K562 (cell line): ENCODE data around the gene PEF1. TPM values are rescaled to one million over a fixed set of nuclear protein-coding genes. Genes with fewer than 3 reads are reported as not detected.

Experiments used
- AFF1 ChIP-seq, 2 experiments: fragments of 450-650 bp; IDR thresholded peaks; 2 replicates each; pipeline ENCODE4 v1.6.1; 2018; ENCODE audit warnings: mild to moderate bottlenecking in 2 of 2, low read depth in 1 of 2; ENCODE audit not compliant: partially characterized antibody in 2 of 2
- DDX20 ChIP-seq: fragments of 450-650 bp; IDR thresholded peaks from 2 replicates; pipeline ENCODE4 v1.6.1; 2016; ENCODE audit warnings: missing genetic modification characterization, low read depth, mild to moderate bottlenecking, missing compliant biosample characterization, moderate library complexity
- ETS1 ChIP-seq: conservative IDR thresholded peaks from 2 replicates; pipeline ENCODE4 v1.6.1; 2011; ENCODE audit warnings: low read depth, mild to moderate bottlenecking, low read length; ENCODE audit not compliant: control insufficient read depth
- MGA ChIP-seq: fragments of 450-650 bp; IDR thresholded peaks from 2 replicates; pipeline ENCODE4 v1.6.1; 2016; ENCODE audit warnings: mild to moderate bottlenecking, moderate library complexity
- POLR2B ChIP-seq: fragments of 450-650 bp; IDR thresholded peaks from 2 replicates; pipeline ENCODE4 v1.6.1; 2018; ENCODE audit warnings: low read depth; ENCODE audit not compliant: partially characterized antibody
- VEZF1 ChIP-seq: fragments of 200-800 bp; sonication (Bioruptor generic); IDR thresholded peaks from 2 replicates; pipeline ENCODE4 v1.6.1; 2017; ENCODE audit warnings: missing genetic modification characterization, missing compliant biosample characterization
- XRCC5 ChIP-seq: fragments of 200-400 bp; formaldehyde crosslinking; IDR thresholded peaks from 2 replicates; pipeline ENCODE4 v1.6.1; 2017; ENCODE audit warnings: low read depth, mild to moderate bottlenecking, low read length
- polyA plus RNA-seq, 8 experiments: library from polyadenylated mRNA; depleted of rRNA in 4 of 8; stranded (reverse) in 5 of 8; unstranded in 3 of 8; fragments of >200 nt; fragmentation: Nextera tagmentation in 2 of 8; fragmentation: Illumina TruSeq in 1 of 8; extraction: Ambion mirVana in 2 of 8; extraction: Trizol in 1 of 8; gene quantifications; 2 replicates each; pipeline versions ENCODE4 v1.2.1 to v1.2.3, GENCODE V29; 2011 to 2014; ENCODE audit warnings: inconsistent platforms in 1 of 8, missing spikeins in 1 of 8
- total RNA-seq, 7 experiments: library from RNA; depleted of rRNA in 6 of 7; stranded (reverse); fragments of >200 nt in 6 of 7; fragmentation: Illumina TruSeq in 2 of 7; extraction: Trizol in 2 of 7; gene quantifications; 2 replicates each; pipeline versions ENCODE4 v1.2.1 to v1.2.3, GENCODE V29; 2011 to 2021; ENCODE audit warnings: low replicate concordance in 1 of 7

PEF1 gene
- total and polyA plus RNA-seq, 9 of the 15 experiments (the other 6 are each of a cell fraction or from before 2014, with no cell fraction given), result 26.3 to 95.5 (median 61.9) TPM

- TF ChIP-seq VEZF1 (peak; percentile 75), ETS1 (peak; percentile 60; the same call in 1 of the 2 replicates), AFF1 (IDR thresholded peaks at IDR 0.05; ENCODE audit: low read depth in 1 of 2, partially characterized antibody in 2 of 2) (no peak), DDX20 (tag) (no peak), POLR2B (no peak), MGA (peak; percentile 78), XRCC5 (no peak; the same call in 1 of the 2 replicates)
Measured at GRCh38 chr1:31644560-31645273, at the start of gene PEF1 (continued).
